GM19240 (cell line): ENCODE data around the gene MAGEB17.
"Not testable (repeated sequence)": the region's sequence is repeated elsewhere in the genome, so short reads cannot be mapped to it uniquely, and the experiment has no call there.

Experiments
- DNase-seq: peaks from one replicate; pipeline ENCODE4 v3.0.0; 2011; ENCODE audit warnings: low spot score; ENCODE audit not compliant: insufficient read length

The MAGEB17 gene

GRCh38 chrX:16167181-16167580, at the start of gene MAGEB17:
TSS of gene MAGEB17 (plus strand) at chrX:16167481. CDS start at chrX:16170383, 2,902 bp downstream.
- no peak for DNase-seq

GRCh38 chrX:16119353-16120220, 47.7 kb upstream of the MAGEB17 start:
- DNase-seq = no peak

- no peak for DNase-seq
Measured at GRCh38 chrX:16120431-16120830, 46.9 kb upstream of the MAGEB17 start.

- no peak for DNase-seq
Measured at GRCh38 chrX:16123222-16123786, 44.0 kb upstream of the MAGEB17 start, which contains the start of gene GRPR. TSS of gene GRPR (plus strand) at chrX:16123565. CDS start at chrX:16123954, 389 bp downstream.

- DNase-seq = no peak
Measured at GRCh38 chrX:16124201-16124600, 43.1 kb upstream of the MAGEB17 start.

GRCh38 chrX:16125520-16126149, 41.6 kb upstream of the MAGEB17 start:
- DNase-seq = no peak

GRCh38 chrX:16130707-16131106, 36.6 kb upstream of the MAGEB17 start:
- no peak for DNase-seq

GRCh38 chrX:16134936-16135335, 32.3 kb upstream of the MAGEB17 start:
- DNase-seq = no peak

GRCh38 chrX:16136080-16136479, 31.2 kb upstream of the MAGEB17 start:
- DNase-seq = no peak

GRCh38 chrX:16137416-16138107, 29.7 kb upstream of the MAGEB17 start:
- DNase-seq = peak; percentile 26

GRCh38 chrX:16138108-16138427, 29.2 kb upstream of the MAGEB17 start:
- DNase-seq = no peak

GRCh38 chrX:16140448-16140847, 26.8 kb upstream of the MAGEB17 start:
- no peak for DNase-seq

GRCh38 chrX:16140983-16141382, 26.3 kb upstream of the MAGEB17 start:
- DNase-seq = no peak

GRCh38 chrX:16141422-16142245, 25.6 kb upstream of the MAGEB17 start:
- DNase-seq = no peak

GRCh38 chrX:16142246-16142558, 25.1 kb upstream of the MAGEB17 start:
- no peak for DNase-seq

- no peak for DNase-seq
Measured at GRCh38 chrX:16143968-16144367, 23.3 kb upstream of the MAGEB17 start.

GRCh38 chrX:16144420-16144819, 22.9 kb upstream of the MAGEB17 start:
- no peak for DNase-seq

- not testable (repeated sequence) for DNase-seq
Measured at GRCh38 chrX:16145093-16145492, 22.2 kb upstream of the MAGEB17 start.

GRCh38 chrX:16145656-16146055, 21.6 kb upstream of the MAGEB17 start:
- no peak for DNase-seq

- DNase-seq = no peak
Measured at GRCh38 chrX:16148896-16149295, 18.4 kb upstream of the MAGEB17 start.

GRCh38 chrX:16155581-16156096, 11.6 kb upstream of the MAGEB17 start:
- no peak for DNase-seq
